DMS79 treated with DMSO at 0.1 percent for 48 hours (cell line): Measurements from ENCODE around the gene ELAC1.
"Not testable (repeated sequence)": the region's sequence is repeated elsewhere in the genome, so short reads cannot be mapped to it uniquely, and the experiment has no call there.

ENCODE experiments used
- DNase-seq: peaks from one replicate; lab custom pipeline; 2025; lab: John Stamatoyannopoulos, UW

The ELAC1 gene

DNA sequence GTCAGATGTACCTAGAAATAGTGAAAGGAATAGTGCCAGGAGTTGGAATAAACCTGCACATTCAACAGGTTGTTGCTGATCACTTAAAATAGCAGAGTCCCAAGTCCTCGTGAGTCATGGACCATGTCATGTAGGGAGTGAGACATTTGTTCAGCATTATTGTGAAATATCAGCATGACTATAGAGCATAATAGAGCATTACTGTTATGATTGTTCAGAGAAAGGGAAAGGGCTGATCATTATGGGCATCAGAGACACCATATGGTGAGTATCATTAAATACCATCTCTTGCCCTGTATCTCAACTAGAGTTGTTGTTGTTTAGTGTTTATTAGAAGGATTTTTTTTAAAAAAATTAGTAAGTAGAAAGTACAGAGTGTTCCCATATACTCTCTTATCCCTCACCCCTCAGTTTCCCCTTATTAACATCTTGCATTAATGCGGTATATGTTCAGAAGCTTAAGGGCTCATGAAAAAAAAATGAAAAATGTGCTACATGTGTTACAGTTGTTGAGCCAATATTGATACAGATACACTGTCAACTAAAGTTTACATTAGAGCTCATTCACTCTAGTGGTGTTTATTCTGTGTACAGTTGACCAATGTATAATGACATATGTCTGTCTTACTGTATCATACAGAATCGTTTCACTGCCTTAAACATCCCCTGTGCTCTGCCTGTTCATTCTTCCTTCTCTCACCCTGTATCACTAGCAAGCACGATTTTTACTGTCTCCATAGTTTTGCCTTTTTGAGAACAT lies 5.7 kb downstream of the ELAC1 start:
- no peak for DNase-seq

DNA sequence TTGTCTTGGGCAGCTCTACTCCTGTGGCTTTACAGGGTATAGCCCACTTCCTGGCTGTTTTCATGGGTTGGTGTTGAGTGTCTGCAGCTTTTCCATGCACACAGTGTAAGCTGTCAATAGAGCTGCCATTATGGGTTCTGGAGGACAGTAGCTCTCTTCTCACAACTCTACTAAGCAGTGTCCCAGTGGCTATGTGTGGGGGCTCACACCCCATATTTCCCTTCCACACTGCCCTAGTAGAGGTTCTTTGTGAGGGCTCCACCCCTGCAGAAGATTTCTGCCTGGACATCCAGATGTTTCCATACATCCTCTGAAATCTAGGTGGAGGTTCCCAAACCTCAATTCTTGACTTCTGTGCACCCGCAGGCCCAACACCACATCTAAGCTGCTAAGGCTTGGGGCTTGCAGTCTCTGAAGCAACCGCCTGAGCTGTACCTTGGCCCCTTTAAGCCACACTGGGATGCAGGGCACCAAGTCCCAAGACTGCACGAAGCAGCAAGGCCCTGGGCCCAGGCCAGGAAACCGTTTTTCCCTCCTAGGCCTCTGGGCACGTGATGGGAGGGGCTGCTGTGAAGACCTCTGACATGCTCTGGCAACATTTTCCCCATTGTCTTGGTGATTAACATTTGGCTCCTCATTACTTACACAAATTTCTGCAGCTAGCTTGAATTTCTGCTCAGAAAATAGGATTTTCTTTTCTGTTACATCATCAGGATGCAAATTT lies 9.4 kb downstream of the ELAC1 start:
- no peak for DNase-seq

DNA sequence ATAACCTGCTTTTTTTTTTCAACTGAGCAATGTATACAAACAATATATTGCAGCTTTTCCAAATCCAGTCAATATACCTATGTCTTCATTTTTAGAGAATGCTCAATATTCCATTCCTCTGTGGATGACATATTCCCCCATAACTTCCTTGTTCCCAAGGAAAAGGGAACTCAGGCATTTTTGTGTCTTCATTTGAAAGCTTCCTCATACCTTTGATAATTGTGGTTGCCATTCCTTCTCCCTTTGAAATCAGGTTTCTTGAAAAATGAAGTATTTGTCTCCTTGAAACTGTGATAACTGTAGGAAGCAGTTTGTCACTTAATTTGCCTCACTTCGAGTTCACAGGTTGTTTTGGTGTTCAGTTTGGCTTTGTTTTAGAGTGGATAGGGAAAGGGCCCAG lies 13.5 kb downstream of the ELAC1 start:
- no peak for DNase-seq

DNA sequence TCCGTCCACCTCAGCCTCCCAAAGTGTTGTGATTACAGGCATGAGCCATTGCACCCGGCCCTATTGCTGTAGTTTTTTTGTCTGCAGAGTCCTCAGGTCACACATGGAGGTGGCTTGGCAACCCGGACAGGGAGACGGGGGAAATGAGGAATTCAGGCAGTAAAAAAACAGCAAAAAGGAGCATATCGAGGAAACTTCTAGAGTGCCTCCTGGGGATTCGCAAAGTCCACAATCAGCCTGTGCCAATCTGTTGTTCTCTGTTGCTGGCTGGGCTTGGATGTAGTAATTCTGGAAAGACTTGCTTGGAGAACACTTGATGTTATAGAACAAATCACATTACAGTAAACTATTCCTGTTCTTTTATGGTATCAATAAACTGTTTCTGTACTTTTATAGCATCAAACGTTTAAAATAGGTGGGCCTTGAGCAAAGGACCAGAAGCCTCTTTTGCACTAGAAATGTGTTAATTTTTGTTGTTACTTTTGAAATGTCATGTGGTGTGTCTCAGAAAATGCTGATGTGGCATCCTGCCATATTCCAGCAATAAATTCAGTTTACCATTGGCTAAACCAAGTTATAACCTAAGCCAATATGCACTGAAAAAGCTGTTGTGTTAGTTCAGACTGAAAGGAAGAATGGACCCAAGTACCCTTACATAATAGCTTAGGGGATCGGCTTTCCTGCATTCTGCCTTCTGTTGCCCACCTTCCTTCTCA lies 14.4 kb downstream of the ELAC1 start:
- DNase-seq: no peak

DNA sequence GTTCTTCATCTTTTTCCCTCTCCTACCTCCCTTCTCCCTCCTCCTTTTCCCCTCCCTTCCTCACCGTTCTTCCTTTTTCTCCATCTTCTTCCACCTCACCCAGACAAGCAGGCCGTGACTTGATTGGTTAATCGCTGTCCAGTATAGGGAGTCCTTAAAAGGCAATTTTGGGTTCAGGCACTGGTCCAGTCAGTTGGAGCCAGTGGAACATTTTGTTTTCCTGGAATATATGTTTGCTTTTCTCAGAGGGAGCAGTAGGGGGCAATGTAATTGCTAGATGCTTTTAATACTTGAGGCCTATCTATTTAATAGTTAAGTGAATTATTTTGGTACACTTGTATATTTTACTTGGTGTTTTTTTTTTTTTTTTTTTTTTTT lies 15.0 kb downstream of the ELAC1 start:
- no peak for DNase-seq

DNA sequence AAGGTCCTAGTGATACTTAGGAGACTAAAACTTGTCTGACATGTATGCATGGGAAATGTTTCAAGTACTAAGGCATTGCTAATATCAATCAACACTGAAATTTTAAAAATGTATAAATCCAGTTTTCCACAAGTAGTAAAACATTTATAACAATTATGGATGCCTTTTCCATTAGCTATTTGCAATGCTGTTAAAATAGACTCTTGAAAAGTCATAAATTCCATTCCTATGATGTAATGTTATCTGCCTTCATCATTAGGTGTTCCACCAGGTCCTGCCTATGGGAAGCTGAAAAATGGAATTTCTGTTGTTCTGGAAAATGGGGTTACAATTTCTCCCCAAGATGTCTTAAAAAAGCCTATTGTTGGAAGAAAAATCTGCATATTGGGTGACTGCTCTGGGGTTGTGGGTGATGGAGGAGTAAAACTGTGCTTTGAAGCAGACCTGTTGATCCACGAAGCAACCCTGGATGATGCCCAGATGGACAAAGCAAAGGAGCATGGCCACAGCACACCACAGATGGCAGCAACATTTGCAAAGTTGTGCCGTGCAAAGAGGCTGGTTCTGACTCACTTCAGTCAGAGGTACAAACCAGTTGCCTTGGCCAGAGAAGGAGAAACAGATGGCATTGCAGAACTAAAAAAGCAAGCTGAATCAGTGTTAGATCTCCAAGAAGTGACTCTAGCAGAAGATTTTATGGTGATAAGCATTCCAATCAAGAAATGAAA lies 18.7 kb downstream of the ELAC1 start:
- no peak for DNase-seq

DNA sequence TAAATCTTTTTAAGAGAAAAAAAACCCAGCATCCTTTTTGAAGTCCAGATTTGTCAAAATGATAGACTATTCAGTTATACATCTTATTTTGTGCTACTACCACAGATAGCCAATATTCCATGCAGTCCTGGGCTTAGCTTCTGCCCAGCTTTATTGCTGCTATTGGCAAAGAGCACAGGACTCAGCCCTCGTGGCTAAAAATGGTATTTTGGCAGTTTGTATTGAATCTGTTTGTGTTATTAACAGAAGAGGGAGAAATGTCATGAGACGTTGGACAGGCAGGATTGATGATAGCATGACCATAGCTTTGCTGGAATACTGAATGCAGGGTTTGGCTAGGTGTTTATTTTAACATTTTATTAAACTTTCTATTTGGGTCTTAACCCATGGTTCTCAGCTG lies 19.4 kb downstream of the ELAC1 start:
- DNase-seq: no peak

DNA sequence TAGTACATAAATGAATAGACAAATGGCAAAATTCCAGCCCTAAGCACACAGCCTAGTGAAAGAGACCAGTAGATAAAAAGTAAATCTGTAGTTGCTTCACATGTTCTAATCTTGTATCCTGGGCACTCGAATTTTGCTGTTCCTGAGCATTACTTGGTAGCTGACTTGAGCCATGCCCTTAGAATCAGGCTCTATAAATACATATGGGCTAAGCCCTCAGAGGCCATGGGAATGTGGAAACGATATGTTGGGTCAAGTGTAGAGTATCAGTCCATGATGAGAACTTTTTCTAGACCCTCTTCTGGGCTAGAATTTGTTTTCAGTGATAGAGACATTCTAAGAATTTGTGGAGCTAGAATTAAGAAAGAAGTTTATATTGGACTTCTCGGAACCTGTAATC lies 21.9 kb downstream of the ELAC1 start:
- no peak for DNase-seq

DNA sequence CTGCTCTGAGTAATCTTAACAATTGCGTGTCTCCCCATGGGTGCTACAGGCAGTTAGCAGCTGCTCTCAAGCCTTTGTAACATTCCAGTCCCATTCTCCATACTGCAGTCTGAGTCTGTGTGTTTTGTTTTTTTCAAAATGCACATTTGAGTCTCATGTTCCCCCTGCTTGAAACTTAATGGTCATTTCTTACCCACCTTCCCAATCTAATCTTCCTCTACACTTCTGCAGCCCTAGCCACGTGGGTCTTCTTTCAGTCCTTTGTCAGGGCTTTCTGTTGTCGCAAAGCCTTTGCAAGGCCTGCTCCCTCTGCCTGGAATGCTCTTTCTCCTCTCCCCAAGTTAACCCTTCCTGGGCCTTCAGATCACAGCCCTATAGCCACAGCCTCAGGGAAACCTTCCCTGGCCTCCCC lies 24.5 kb downstream of the ELAC1 start:
- no peak for DNase-seq

DNA sequence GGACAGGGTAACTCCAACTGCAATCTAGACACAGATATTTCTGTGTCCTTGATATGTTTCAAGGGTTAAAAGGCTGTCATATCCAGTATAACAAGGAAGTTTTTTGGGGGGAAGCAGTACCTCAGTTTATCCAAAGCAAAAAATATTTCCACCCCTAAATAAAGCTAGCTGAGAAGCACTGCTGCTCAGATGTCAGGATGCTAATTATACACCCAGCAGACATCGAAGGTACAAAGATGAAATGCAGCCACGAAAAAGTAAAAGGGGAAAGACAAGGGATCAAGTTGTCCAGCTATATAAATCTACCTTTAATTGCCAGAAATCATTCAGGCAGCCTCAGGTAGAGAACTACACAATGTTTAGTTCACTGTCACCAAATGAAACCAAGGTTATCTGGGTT lies 26.2 kb downstream of the ELAC1 start:
- DNase-seq: no peak

DNA sequence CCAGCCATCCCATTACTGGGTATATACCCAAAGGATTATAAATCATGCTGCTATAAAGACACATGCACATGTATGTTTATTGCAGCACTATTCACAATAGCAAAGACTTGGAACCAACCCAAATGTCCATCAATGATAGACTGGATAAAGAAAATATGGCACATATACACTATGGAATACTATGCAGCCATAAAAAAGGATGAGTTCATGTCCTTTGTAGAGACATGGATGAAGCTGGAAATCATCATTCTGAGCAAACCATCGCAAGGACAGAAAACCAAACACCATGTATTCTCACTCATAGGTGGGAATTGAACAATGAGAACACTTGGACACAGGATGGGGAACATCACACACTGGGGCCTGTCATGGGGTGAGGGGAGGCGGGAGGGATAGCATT lies 35.3 kb downstream of the ELAC1 start:
- DNase-seq: not testable (repeated sequence)

DNA sequence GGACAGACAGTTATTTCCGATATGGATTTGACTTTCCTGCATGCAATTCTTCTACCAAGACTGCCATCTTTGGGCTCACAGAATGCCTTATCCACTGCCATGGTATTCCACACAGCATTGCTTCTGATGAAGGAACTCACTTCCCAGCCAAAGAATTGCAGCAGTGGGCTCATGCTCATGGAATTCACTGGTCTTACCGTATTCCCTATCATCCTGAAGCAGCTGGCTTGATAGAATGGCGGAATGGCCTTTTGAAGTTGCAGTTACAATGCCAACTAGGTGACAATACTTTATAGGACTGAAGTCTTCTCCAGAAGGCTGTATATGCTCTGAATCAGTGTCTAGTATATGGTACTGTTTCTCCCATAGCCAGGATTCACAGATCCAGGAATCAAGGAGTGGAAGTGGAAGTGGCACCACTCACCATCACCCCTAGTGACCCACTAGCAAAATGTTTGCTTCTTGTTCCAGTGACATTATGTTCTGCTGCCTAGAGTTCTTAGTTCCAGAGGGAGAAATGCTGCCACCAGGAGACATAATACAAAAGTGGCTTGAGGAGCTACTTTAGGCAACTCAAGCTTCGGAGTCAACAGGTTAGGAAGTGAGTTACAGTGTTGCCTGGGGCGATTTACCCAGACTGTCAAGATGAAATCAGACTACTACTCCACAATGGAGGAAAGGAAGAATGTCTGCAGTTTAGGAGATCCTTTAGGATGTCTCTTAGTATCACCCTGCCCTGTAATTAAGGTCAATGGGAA lies 38.4 kb downstream of the ELAC1 start:
- DNase-seq: no peak

DNA sequence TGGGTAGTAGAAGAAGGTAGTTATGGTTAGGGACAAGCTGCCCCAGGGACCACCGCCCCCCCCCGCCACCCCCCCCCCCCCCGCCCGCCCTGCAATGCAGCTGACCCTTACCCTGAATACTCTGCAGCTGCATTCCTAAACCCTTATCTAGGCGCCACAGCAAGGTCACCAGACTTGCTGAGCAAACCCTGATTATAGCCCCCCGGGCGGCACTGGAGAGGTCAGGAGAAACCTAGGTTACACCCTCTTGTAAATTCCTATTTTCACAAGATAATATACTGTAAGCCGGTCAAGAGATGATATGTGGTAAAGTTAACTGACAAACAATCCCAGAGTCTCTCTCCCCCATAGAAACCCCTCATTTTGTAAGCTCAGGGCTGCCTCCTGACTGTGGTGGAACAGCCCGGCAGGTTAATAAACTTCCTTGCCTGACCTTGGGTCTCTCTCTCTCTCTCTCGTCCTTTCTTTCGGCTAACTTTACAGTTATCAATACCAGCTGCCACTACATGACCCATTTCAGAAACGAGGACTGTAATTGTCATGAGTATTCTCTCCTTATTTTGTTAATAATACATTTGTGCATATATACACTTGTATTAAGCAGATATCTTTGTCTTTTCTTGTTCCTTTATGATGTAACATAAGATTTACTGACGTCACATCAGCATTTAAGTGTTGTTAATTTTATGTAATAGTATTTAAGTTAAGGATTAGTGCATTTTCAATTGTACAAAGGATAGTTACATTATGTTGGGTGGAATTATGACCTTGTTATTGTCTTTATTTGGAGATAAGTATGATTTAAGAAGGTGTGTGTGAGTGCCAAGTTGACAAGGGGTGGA lies 39.3 kb downstream of the ELAC1 start:
- DNase-seq: no peak

DNA sequence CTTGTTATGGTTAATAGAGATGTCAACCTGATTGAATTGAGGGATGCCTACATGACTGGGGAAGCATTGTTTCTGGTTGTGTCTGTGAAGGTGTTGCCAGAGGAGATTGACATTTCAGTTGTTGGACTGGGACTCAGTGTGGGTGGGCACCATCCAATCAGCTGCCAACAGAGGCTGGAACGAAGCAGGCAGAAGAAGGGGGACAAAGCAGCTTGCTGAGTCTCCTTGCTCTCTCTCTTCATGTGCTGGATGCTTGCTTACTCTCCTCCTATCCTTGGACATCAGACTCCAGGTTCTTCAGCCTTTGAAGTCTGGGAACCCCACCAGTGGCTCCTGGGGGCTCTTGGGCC lies 39.9 kb downstream of the ELAC1 start:
- DNase-seq: no peak

DNA sequence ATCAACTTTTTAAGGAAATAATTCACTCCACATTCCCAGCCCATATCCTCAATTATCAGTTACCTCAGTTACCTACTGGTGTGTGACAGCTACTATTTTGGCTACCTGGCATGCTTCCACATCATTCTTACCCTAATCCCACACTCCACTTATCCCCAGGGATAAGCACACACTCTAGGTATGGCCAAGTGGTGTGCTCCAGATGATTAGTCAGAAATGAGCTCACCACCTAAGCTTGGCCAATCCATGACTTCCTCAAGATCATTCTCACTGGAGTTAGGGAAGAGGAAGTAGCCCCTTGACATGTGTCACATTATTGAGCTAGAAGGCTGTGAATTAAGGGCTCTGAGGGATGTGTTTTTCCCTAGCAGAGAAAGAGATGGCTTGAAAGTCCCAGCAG lies 41.2 kb downstream of the ELAC1 start:
- peak; percentile 92 for DNase-seq

DNA sequence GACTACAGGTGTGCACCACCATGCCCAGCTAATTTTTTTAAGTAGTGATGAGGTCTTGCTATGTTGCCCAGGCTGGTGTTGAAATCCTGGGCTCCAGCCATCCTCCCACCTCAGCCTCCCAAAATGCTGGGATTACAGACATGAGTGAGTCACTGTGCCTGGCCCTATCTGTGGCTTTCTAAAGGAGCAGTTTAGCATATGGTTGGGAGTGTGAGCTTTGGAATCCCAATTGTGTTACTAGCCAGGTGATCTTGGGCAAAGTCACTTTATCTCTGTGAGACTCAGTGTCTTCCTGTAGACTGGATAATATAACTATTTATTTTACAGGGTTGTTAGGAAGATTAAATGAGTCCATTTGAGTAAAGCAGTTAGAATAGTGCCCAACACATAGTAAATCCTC lies 42.4 kb downstream of the ELAC1 start:
- DNase-seq: no peak

DNA sequence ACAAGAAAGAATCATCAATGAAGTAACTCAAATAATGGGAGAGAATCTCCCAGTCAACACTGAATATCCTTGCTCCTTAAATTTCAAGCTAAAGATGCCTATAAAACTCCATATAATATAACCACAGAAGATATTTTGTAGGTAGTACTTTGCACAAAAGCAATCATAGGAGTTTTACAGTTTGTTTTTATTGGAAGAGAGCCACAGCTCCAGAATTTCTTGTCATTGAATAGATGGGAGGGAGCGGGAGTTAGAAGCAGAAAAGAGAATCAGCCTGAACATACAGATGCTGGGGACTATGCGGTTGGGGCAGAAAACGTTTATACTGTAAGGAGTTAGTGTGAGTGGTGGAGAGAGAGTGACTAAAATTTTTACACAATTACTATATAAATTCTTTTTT lies 43.9 kb downstream of the ELAC1 start:
- no peak for DNase-seq

DNA sequence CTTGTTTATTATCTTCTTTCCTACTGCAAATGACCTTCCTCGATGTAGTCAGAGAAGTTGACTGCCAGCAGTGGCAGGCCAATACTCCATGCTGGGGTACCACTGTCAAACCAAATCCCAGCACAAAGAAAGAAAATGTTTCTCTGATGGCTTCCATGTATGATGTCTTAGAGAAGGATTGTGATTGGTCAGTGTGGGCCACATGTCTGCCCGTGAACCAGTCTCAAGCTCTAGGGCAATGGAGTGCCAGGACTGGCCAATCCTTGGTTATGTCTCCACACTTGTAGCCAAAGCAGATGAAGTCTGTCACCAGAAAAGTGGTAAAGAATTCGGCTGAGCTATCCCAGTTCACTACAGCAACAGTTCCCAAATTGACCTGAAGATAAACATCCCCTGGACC lies 44.6 kb downstream of the ELAC1 start:
- no peak for DNase-seq

DNA sequence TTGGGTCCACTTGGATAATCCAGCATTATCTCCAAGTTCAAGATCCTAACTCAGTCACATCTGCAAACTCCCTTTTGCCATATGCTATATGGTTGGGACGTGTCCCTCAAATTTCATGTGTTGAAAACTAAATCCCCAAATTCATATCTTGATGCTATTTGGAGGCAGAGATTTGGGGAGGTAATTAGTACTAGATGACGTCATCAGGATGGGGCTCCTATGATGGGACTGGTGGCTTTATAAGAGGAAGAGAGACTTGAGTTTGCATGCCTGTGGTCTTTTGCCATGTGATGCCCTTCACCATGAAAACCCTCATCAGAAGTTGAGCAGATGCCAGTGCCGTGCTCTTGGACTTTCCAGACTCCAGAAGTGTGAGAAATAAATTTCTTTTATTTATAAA lies 45.4 kb downstream of the ELAC1 start:
- DNase-seq: no peak

DNA sequence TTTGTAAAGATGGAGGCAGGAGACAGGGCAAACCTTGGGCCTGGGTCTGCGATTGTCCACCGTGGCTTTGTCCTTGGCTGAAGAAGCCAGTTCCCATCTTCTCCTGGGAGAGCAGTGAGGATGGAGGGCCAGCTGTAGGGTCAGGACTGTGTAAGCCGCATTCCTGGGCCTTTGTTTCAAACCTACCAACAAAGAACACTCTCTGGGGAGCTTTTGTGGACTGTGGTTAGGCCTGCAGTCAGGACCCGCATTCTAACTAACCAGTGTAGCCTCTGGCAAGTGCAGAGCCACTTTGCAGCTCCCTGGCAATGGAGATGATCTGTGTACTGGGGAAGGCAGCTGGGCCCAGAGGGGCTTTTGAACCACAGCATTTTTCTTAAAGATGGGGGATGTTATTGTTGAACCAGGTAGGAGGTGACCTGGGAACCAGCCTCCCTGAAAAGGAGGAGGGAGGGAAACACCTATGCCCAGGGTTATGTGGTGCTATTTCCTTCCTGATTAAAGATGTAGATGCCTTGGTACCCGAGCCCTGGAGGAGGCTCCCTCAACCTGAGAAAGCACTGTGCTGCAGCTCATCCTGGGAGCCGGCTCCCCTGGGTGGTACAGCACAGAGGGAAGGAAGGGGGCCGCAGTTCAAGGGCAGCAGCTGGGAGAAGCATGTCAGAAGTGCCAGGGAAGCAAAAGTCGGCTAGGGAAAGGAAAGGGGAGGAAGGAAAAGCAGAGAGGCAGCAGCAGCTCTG lies 49.5 kb downstream of the ELAC1 start:
- no peak for DNase-seq
